Measurements from ENCODE around the gene GTPBP2.
A peak's percentile ranks its signal among the peaks of the same experiment; 100 is the strongest.

Gene GTPBP2, protein sequence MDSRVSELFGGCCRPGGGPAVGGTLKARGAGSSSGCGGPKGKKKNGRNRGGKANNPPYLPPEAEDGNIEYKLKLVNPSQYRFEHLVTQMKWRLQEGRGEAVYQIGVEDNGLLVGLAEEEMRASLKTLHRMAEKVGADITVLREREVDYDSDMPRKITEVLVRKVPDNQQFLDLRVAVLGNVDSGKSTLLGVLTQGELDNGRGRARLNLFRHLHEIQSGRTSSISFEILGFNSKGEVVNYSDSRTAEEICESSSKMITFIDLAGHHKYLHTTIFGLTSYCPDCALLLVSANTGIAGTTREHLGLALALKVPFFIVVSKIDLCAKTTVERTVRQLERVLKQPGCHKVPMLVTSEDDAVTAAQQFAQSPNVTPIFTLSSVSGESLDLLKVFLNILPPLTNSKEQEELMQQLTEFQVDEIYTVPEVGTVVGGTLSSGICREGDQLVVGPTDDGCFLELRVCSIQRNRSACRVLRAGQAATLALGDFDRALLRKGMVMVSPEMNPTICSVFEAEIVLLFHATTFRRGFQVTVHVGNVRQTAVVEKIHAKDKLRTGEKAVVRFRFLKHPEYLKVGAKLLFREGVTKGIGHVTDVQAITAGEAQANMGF

DNA sequence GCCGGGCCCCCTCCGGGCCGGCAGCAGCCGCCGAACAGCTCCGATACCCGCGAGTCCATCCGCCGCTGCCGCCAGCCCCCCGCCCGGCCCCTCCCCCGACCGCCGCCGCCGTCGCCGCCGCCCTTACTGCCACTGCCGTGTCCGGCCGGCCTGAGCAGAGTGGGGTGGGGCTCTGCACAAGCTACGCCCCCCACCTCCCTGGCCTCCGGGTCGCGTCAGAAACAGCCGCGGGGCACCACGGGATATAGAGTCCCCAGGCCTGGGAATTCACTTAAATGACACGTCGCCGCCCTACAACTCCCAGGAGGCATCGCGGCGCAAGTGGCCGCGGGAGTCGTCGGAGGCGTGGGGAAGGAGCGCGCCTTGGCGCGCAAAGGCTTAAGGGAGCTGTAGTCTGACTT lies at the start of gene GTPBP2:
GTPBP2 (minus strand) TSS at position 161 of the 401 bp plus-strand sequence; CDS start at position 59, 102 bp downstream.
- no peaks in the 10 kb centered on the region for H3K27me3 ChIP-seq (ENCODE audit: insufficient read depth, low read length)
- H3K9ac ChIP-seq (ENCODE audit: low read depth, low read length): peak within 1 kb of the TSS; percentile 97
- peak within 1 kb of the TSS; percentile 99 for H3K27ac ChIP-seq (ENCODE audit: low read length)
- H3K36me3 ChIP-seq (ENCODE audit: insufficient read depth, low read depth, low read length): peaks cover 35% of the 10 kb centered on the region
- H3K4me1 ChIP-seq (ENCODE audit: insufficient read depth, low read length): peaks cover 3% of the 10 kb centered on the region; the same call in 1 of the 2 replicates
- H3K9me3 ChIP-seq (ENCODE audit: insufficient read depth, low read depth, low read length): no peaks in the 10 kb centered on the region
- H3K4me3 ChIP-seq (ENCODE audit: low read length): peak within 1 kb of the TSS; percentile 90

DNA sequence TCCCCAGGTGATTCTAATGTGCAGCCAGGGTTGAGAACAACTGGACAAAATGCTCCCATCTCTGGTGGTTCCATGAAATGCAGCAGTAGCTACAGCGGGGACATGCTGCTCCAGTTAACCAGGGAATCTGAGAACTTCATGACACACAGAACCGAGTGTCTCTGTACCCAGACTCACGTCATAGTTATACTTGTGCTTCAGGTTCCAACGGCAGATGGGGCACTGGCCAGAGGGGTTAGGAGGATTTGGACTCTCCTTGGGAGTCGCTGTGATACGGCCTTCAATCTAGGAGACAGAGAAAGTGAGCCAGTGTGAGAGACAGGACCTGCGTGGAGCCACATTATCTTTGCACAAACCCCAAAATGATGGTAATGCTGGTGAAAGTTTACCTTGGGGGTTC lies 49.3 kb upstream of the GTPBP2 start:
- Histone ChIP-seq H3K4me3 (ENCODE audit: low read length) (no peak overlapping the region), H3K4me1 (ENCODE audit: insufficient read depth, low read length) (no peaks in the 10 kb centered on the region), H3K27ac (ENCODE audit: low read length) (no peak overlapping the region), H3K9ac (ENCODE audit: low read depth, low read length) (no peak overlapping the region), H3K36me3 (ENCODE audit: insufficient read depth, low read depth, low read length) (peaks cover 82% of the 10 kb centered on the region), H3K9me3 (ENCODE audit: insufficient read depth, low read depth, low read length) (no peaks in the 10 kb centered on the region), H3K27me3 (ENCODE audit: insufficient read depth, low read length) (no peaks in the 10 kb centered on the region)

- H3K27ac ChIP-seq (ENCODE audit: low read length): no peak overlapping the region
- no peak overlapping the region for H3K9ac ChIP-seq (ENCODE audit: low read depth, low read length)
- H3K4me3 ChIP-seq (ENCODE audit: low read length): no peak overlapping the region
- peaks cover 87% of the 10 kb centered on the region for H3K36me3 ChIP-seq (ENCODE audit: insufficient read depth, low read depth, low read length)
- no peaks in the 10 kb centered on the region for H3K4me1 ChIP-seq (ENCODE audit: insufficient read depth, low read length)
- no peaks in the 10 kb centered on the region for H3K27me3 ChIP-seq (ENCODE audit: insufficient read depth, low read length)
- no peaks in the 10 kb centered on the region for H3K9me3 ChIP-seq (ENCODE audit: insufficient read depth, low read depth, low read length)
These were observed 48.7 kb upstream of the GTPBP2 start for GRCh38 chr6:43677759-43678158.

GRCh38 chr6:43676962-43677606 lies 48.0 kb upstream of the GTPBP2 start:
- Histone ChIP-seq H3K27ac (ENCODE audit: low read length) (no peak overlapping the region), H3K4me1 (ENCODE audit: insufficient read depth, low read length) (no peaks in the 10 kb centered on the region), H3K27me3 (ENCODE audit: insufficient read depth, low read length) (no peaks in the 10 kb centered on the region), H3K36me3 (ENCODE audit: insufficient read depth, low read depth, low read length) (peaks cover 94% of the 10 kb centered on the region), H3K9ac (ENCODE audit: low read depth, low read length) (no peak overlapping the region), H3K9me3 (ENCODE audit: insufficient read depth, low read depth, low read length) (no peaks in the 10 kb centered on the region), H3K4me3 (ENCODE audit: low read length) (no peak overlapping the region)

DNA sequence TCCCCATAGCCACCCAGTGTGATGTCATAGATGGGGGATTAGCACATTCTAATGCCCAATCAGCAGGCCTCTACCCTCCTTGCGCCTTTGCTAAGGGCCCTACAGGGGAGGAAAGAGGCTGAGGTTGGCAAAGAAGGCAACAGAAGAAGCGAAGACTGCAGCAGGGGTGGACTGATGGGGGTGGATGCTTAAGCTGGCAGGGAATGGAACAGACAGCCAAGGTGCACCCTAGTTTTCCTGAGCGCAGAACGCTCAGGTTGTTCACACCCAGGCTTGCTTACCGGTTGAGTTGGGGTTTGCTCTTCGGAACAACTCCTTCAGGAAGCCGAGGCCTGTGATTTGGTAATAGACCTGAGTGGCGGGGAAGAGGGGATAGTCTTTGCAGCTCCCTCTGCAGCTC lies 45.9 kb upstream of the GTPBP2 start:
- H3K9ac ChIP-seq (ENCODE audit: low read depth, low read length): no peak overlapping the region
- no peaks in the 10 kb centered on the region for H3K9me3 ChIP-seq (ENCODE audit: insufficient read depth, low read depth, low read length)
- no peak overlapping the region for H3K27ac ChIP-seq (ENCODE audit: low read length)
- no peak overlapping the region for H3K4me3 ChIP-seq (ENCODE audit: low read length)
- peaks cover 94% of the 10 kb centered on the region for H3K36me3 ChIP-seq (ENCODE audit: insufficient read depth, low read depth, low read length)
- H3K27me3 ChIP-seq (ENCODE audit: insufficient read depth, low read length): no peaks in the 10 kb centered on the region
- no peaks in the 10 kb centered on the region for H3K4me1 ChIP-seq (ENCODE audit: insufficient read depth, low read length)

- H3K4me1 ChIP-seq (ENCODE audit: insufficient read depth, low read length): no peaks in the 10 kb centered on the region
- H3K9ac ChIP-seq (ENCODE audit: low read depth, low read length): no peak overlapping the region
- H3K27me3 ChIP-seq (ENCODE audit: insufficient read depth, low read length): no peaks in the 10 kb centered on the region
- no peaks in the 10 kb centered on the region for H3K9me3 ChIP-seq (ENCODE audit: insufficient read depth, low read depth, low read length)
- H3K27ac ChIP-seq (ENCODE audit: low read length): no peak overlapping the region
- peaks cover 88% of the 10 kb centered on the region for H3K36me3 ChIP-seq (ENCODE audit: insufficient read depth, low read depth, low read length)
- no peak overlapping the region for H3K4me3 ChIP-seq (ENCODE audit: low read length)
These were observed 45.2 kb upstream of the GTPBP2 start for GRCh38 chr6:43674291-43674690.

GRCh38 chr6:43673444-43674084 lies 44.5 kb upstream of the GTPBP2 start:
- Histone ChIP-seq H3K27me3 (ENCODE audit: insufficient read depth, low read length) (no peaks in the 10 kb centered on the region), H3K4me1 (ENCODE audit: insufficient read depth, low read length) (peaks cover 3% of the 10 kb centered on the region; the same call in 1 of the 2 replicates), H3K9ac (ENCODE audit: low read depth, low read length) (no peak overlapping the region), H3K27ac (ENCODE audit: low read length) (no peak overlapping the region), H3K4me3 (ENCODE audit: low read length) (no peak overlapping the region), H3K9me3 (ENCODE audit: insufficient read depth, low read depth, low read length) (no peaks in the 10 kb centered on the region), H3K36me3 (ENCODE audit: insufficient read depth, low read depth, low read length) (peaks cover 81% of the 10 kb centered on the region)

- Histone ChIP-seq H3K4me3 (ENCODE audit: low read length) (no peak overlapping the region), H3K36me3 (ENCODE audit: insufficient read depth, low read depth, low read length) (peaks cover 65% of the 10 kb centered on the region), H3K9ac (ENCODE audit: low read depth, low read length) (no peak overlapping the region), H3K27ac (ENCODE audit: low read length) (no peak overlapping the region), H3K27me3 (ENCODE audit: insufficient read depth, low read length) (no peaks in the 10 kb centered on the region), H3K9me3 (ENCODE audit: insufficient read depth, low read depth, low read length) (no peaks in the 10 kb centered on the region), H3K4me1 (ENCODE audit: insufficient read depth, low read length) (peaks cover 10% of the 10 kb centered on the region; the same call in 1 of the 2 replicates)
These were observed 43.0 kb upstream of the GTPBP2 start for GRCh38 chr6:43671801-43672690.

GRCh38 chr6:43671011-43671800 lies 42.1 kb upstream of the GTPBP2 start:
- H3K4me1 ChIP-seq (ENCODE audit: insufficient read depth, low read length): peaks cover 10% of the 10 kb centered on the region; the same call in 1 of the 2 replicates
- peaks cover 57% of the 10 kb centered on the region for H3K36me3 ChIP-seq (ENCODE audit: insufficient read depth, low read depth, low read length)
- H3K9me3 ChIP-seq (ENCODE audit: insufficient read depth, low read depth, low read length): no peaks in the 10 kb centered on the region
- H3K27me3 ChIP-seq (ENCODE audit: insufficient read depth, low read length): no peaks in the 10 kb centered on the region
- H3K9ac ChIP-seq (ENCODE audit: low read depth, low read length): no peak overlapping the region
- H3K4me3 ChIP-seq (ENCODE audit: low read length): no peak overlapping the region
- H3K27ac ChIP-seq (ENCODE audit: low read length): no peak overlapping the region

DNA sequence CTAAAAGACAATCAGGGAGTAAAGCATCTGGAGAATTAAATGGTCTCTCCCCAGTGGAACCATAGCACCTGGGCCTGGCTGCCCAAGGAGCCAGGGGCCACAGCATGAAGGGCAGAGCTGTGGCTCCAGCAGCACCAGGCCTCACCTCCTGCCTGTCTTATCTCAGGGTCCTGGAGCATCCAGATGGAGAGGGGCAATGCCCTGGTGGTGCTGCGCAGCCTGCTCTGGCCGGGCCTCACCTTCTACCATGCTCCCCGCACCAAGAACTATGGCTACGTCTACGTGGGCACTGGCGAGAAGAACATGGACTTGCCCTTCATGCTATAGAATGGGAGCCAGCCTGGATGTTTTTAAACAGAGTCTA lies 41.5 kb upstream of the GTPBP2 start:
- Histone ChIP-seq H3K4me3 (ENCODE audit: low read length) (no peak overlapping the region), H3K9me3 (ENCODE audit: insufficient read depth, low read depth, low read length) (no peaks in the 10 kb centered on the region), H3K27me3 (ENCODE audit: insufficient read depth, low read length) (no peaks in the 10 kb centered on the region), H3K4me1 (ENCODE audit: insufficient read depth, low read length) (peaks cover 10% of the 10 kb centered on the region; the same call in 1 of the 2 replicates), H3K27ac (ENCODE audit: low read length) (no peak overlapping the region), H3K9ac (ENCODE audit: low read depth, low read length) (no peak overlapping the region), H3K36me3 (ENCODE audit: insufficient read depth, low read depth, low read length) (peaks cover 51% of the 10 kb centered on the region)

All from iPS-20b (cell line).